ENCODE data around the gene AUNIP.
"Not testable (repeated sequence)": the region's sequence is repeated elsewhere in the genome, so short reads cannot be mapped to it uniquely, and the experiment has no call there.

The AUNIP gene

GRCh38 chr1:25864434-25864833 is 5.2 kb upstream of the AUNIP start:
- DNase-seq (ENCODE audit: low read depth): no peak

- no peak for DNase-seq (ENCODE audit: low read depth)
These were observed 4.4 kb upstream of the AUNIP start for GRCh38 chr1:25863486-25864262.

GRCh38 chr1:25862785-25863485 is 3.7 kb upstream of the AUNIP start:
- DNase-seq (ENCODE audit: low read depth): no peak

- DNase-seq (ENCODE audit: low read depth): no peak
These were observed 2.3 kb upstream of the AUNIP start for GRCh38 chr1:25861316-25862286.

GRCh38 chr1:25858494-25858893 is 763 bp downstream of the AUNIP start:
- no peak for DNase-seq (ENCODE audit: low read depth)

GRCh38 chr1:25856856-25857255 is 2.4 kb downstream of the AUNIP start:
- no peak for DNase-seq (ENCODE audit: low read depth)

GRCh38 chr1:25854554-25854953 is 4.7 kb downstream of the AUNIP start:
- DNase-seq (ENCODE audit: low read depth): no peak

- DNase-seq (ENCODE audit: low read depth): no peak
These were observed 10.7 kb downstream of the AUNIP start for GRCh38 chr1:25848531-25848930.

- DNase-seq (ENCODE audit: low read depth): no peak
These were observed 11.3 kb downstream of the AUNIP start for GRCh38 chr1:25847929-25848328.

- no peak for DNase-seq (ENCODE audit: low read depth)
These were observed 13.6 kb downstream of the AUNIP start for GRCh38 chr1:25845664-25846063.

GRCh38 chr1:25844536-25845337 is 14.5 kb downstream of the AUNIP start:
- no peak for DNase-seq (ENCODE audit: low read depth)

GRCh38 chr1:25843483-25843882 is 15.8 kb downstream of the AUNIP start:
- DNase-seq (ENCODE audit: low read depth): no peak

- DNase-seq (ENCODE audit: low read depth): not testable (repeated sequence)
These were observed 19.4 kb downstream of the AUNIP start for GRCh38 chr1:25839808-25840207.

- no peak for DNase-seq (ENCODE audit: low read depth)
These were observed 21.9 kb downstream of the AUNIP start for GRCh38 chr1:25837262-25837875.

- DNase-seq (ENCODE audit: low read depth): no peak
These were observed 22.6 kb downstream of the AUNIP start for GRCh38 chr1:25836695-25837094.

GRCh38 chr1:25834894-25835293 is 24.4 kb downstream of the AUNIP start:
- DNase-seq (ENCODE audit: low read depth): no peak

GRCh38 chr1:25833158-25833557 is 26.1 kb downstream of the AUNIP start:
- DNase-seq (ENCODE audit: low read depth): no peak

- no peak for DNase-seq (ENCODE audit: low read depth)
These were observed 26.8 kb downstream of the AUNIP start for GRCh38 chr1:25832336-25833037.

- DNase-seq (ENCODE audit: low read depth): no peak
These were observed 27.6 kb downstream of the AUNIP start for GRCh38 chr1:25831569-25832196.

- DNase-seq (ENCODE audit: low read depth): no peak
These were observed 30.2 kb downstream of the AUNIP start for GRCh38 chr1:25829046-25829445.
